Skin epidermis (tissue), 12 donors: ENCODE measurements around the gene COTL1.
A peak's percentile ranks its signal among the peaks of the same experiment; 100 is the strongest.
"Not testable (repeated sequence)": the region's sequence is repeated elsewhere in the genome, so short reads cannot be mapped to it uniquely, and the experiment has no call there.

Source experiments
- H3K27ac ChIP-seq, 21 experiments: fragments of 200-600 bp; sonication (generic) in 11 of 21; one replicate each; pipeline ENCODE4 v1.5.0; 2020; ENCODE audit warnings: mild to moderate bottlenecking in 3 of 21, inconsistent platforms in 2 of 21, moderate library complexity in 2 of 21
- H3K4me3 ChIP-seq, 7 experiments: fragments of 200-600 bp; sonication (generic) in 2 of 7; one replicate each; pipeline ENCODE4 v1.5.0; 2020; ENCODE audit warnings: inconsistent platforms in 2 of 7, mild to moderate bottlenecking in 2 of 7, moderate library complexity in 1 of 7

COTL1 gene

GRCh38 chr16:84563064-84563715 lies 54.7 kb downstream of the COTL1 start:
- no peak overlapping the region for H3K27ac ChIP-seq
- H3K4me3 ChIP-seq = no peak overlapping the region

GRCh38 chr16:84562174-84562815 lies 55.6 kb downstream of the COTL1 start:
- no peak overlapping the region for H3K27ac ChIP-seq

GRCh38 chr16:84561291-84561690 lies 56.6 kb downstream of the COTL1 start:
- H3K4me3 ChIP-seq = no peak overlapping the region

More at GRCh38 chr16:84562174-84562815, 55.6 kb downstream of the COTL1 start:
- H3K4me3 ChIP-seq = no peak overlapping the region

GRCh38 chr16:84560269-84560668 lies 57.6 kb downstream of the COTL1 start:
- Histone ChIP-seq H3K27ac (no peak overlapping the region), H3K4me3 (no peak overlapping the region)

More at GRCh38 chr16:84561291-84561690, 56.6 kb downstream of the COTL1 start:
- H3K27ac ChIP-seq = no peak overlapping the region

GRCh38 chr16:84559311-84559932 lies 58.5 kb downstream of the COTL1 start:
- no peak overlapping the region for H3K27ac ChIP-seq

GRCh38 chr16:84558850-84559249 lies 59.0 kb downstream of the COTL1 start:
- H3K4me3 ChIP-seq, H3K27ac ChIP-seq: not testable (repeated sequence)

More at GRCh38 chr16:84559311-84559932, 58.5 kb downstream of the COTL1 start:
- no peak overlapping the region for H3K4me3 ChIP-seq

GRCh38 chr16:84557504-84557903 lies 60.4 kb downstream of the COTL1 start:
- Histone ChIP-seq H3K4me3 (no peak overlapping the region), H3K27ac (no peak overlapping the region)

GRCh38 chr16:84557059-84557458 lies 60.8 kb downstream of the COTL1 start:
- Histone ChIP-seq H3K4me3 (no peak overlapping the region), H3K27ac (no peak overlapping the region)

GRCh38 chr16:84555418-84556196 lies 62.3 kb downstream of the COTL1 start:
- Histone ChIP-seq H3K4me3 (no peak overlapping the region), H3K27ac (no peak overlapping the region)

GRCh38 chr16:84554627-84555328 lies 63.1 kb downstream of the COTL1 start:
- no peak overlapping the region for H3K4me3 ChIP-seq
- peak overlapping the region in 5 of 21 experiments; percentile 59 to 86 (median 70) for H3K27ac ChIP-seq

GRCh38 chr16:84553873-84554399 lies 63.9 kb downstream of the COTL1 start:
- Histone ChIP-seq H3K27ac (peak overlapping the region in 10 of 21 experiments; percentile 25 to 86 (median 61)), H3K4me3 (peak overlapping the region in 1 of 7 experiments; percentile 17)

GRCh38 chr16:84552135-84552534 lies 65.7 kb downstream of the COTL1 start:
- peak overlapping the region in 1 of 7 experiments; percentile 17 for H3K4me3 ChIP-seq

GRCh38 chr16:84550096-84550495 lies 67.8 kb downstream of the COTL1 start:
- Histone ChIP-seq H3K27ac (peak overlapping the region in 10 of 21 experiments; percentile 4 to 91 (median 80)), H3K4me3 (no peak overlapping the region)

More at GRCh38 chr16:84552135-84552534, 65.7 kb downstream of the COTL1 start:
- H3K27ac ChIP-seq = peak overlapping the region in 6 of 21 experiments; percentile 37 to 86 (median 65)

GRCh38 chr16:84548971-84549844 lies 68.7 kb downstream of the COTL1 start:
- Histone ChIP-seq H3K4me3 (peak overlapping the region in 1 of 7 experiments; percentile 8), H3K27ac (peak overlapping the region in 17 of 21 experiments; percentile 18 to 91 (median 75))

- Histone ChIP-seq H3K27ac (peak overlapping the region in 15 of 21 experiments; percentile 5 to 91 (median 79)), H3K4me3 (no peak overlapping the region)
Measured at GRCh38 chr16:84548508-84548907, 69.4 kb downstream of the COTL1 start.

GRCh38 chr16:84547546-84548061 lies 70.3 kb downstream of the COTL1 start:
- no peak overlapping the region for H3K4me3 ChIP-seq
- H3K27ac ChIP-seq = peak overlapping the region in 4 of 21 experiments; percentile 16 to 90 (median 58)

- peak overlapping the region in 3 of 21 experiments; percentile 16 to 90 (median 82) for H3K27ac ChIP-seq
- H3K4me3 ChIP-seq = no peak overlapping the region
Measured at GRCh38 chr16:84546669-84547545, 71.0 kb downstream of the COTL1 start.
